GDM1 (cell line): ENCODE measurements around the gene TANC1.

Experiments used
- DNase-seq: peaks from one replicate; lab custom pipeline; 2025; lab: John Stamatoyannopoulos, UW

TANC1 gene

GRCh38 chr2:159196393-159196925 lies 228.0 kb downstream of the TANC1 start:
- DNase-seq = no peak

- no peak for DNase-seq
Measured at GRCh38 chr2:159199236-159199635, 230.8 kb downstream of the TANC1 start.

- DNase-seq = no peak
Measured at GRCh38 chr2:159199761-159200465, 231.5 kb downstream of the TANC1 start.

GRCh38 chr2:159200498-159200897 lies 232.1 kb downstream of the TANC1 start:
- no peak for DNase-seq

GRCh38 chr2:159201360-159202063 lies 233.1 kb downstream of the TANC1 start:
- no peak for DNase-seq

GRCh38 chr2:159202568-159203071 lies 234.2 kb downstream of the TANC1 start:
- DNase-seq = no peak

GRCh38 chr2:159204381-159205144 lies 236.1 kb downstream of the TANC1 start:
- DNase-seq = no peak

- DNase-seq = no peak
Measured at GRCh38 chr2:159206736-159207380, 238.4 kb downstream of the TANC1 start.

GRCh38 chr2:159208438-159208837 lies 240.0 kb downstream of the TANC1 start:
- DNase-seq = no peak

- no peak for DNase-seq
Measured at GRCh38 chr2:159209341-159210306, 241.2 kb downstream of the TANC1 start.

GRCh38 chr2:159211447-159212396 lies 243.3 kb downstream of the TANC1 start:
- no peak for DNase-seq

- DNase-seq = no peak
Measured at GRCh38 chr2:159213296-159213695, 244.9 kb downstream of the TANC1 start.

- DNase-seq = no peak
Measured at GRCh38 chr2:159214325-159214865, 246.0 kb downstream of the TANC1 start.

GRCh38 chr2:159215116-159215515 lies 246.7 kb downstream of the TANC1 start:
- DNase-seq = no peak

- DNase-seq = no peak
Measured at GRCh38 chr2:159217676-159218075, 249.2 kb downstream of the TANC1 start.

GRCh38 chr2:159218389-159218788 lies 249.9 kb downstream of the TANC1 start:
- DNase-seq = no peak

GRCh38 chr2:159219394-159219998 lies 251.1 kb downstream of the TANC1 start:
- no peak for DNase-seq

- no peak for DNase-seq
Measured at GRCh38 chr2:159224061-159224813, 255.8 kb downstream of the TANC1 start.
